Neural crest cell (in vitro differentiated cells): ENCODE measurements around the gene SDK1. TPM values are rescaled to one million over a fixed set of nuclear protein-coding genes. Genes with fewer than 3 reads are reported as not detected.

Source experiments
- DNase-seq: peaks from one replicate; pipeline ENCODE4 v3.0.0; 2021; ENCODE audit warnings: low read depth, mixed read lengths, low spot score
- H3K27ac Mint-ChIP-seq: one replicate; pipeline ENCODE4 v1.8.0; 2021; ENCODE audit warnings: mild to moderate bottlenecking, mixed read lengths; ENCODE audit not compliant: unreplicated experiment
- H3K27me3 Mint-ChIP-seq: 2 replicates; pipeline ENCODE4 v1.8.0; 2021; ENCODE audit warnings: low read depth, mild to moderate bottlenecking, mixed read lengths
- H3K36me3 Mint-ChIP-seq: 2 replicates; pipeline ENCODE4 v1.8.0; 2021; ENCODE audit warnings: low read depth, mild to moderate bottlenecking, mixed read lengths
- H3K4me1 Mint-ChIP-seq: 2 replicates; pipeline ENCODE4 v1.8.0; 2021; ENCODE audit warnings: mixed read lengths
- H3K4me3 Mint-ChIP-seq: one replicate; pipeline ENCODE4 v1.8.0; 2021; ENCODE audit warnings: mild to moderate bottlenecking, mixed read lengths
- H3K9me3 Mint-ChIP-seq: 2 replicates; pipeline ENCODE4 v1.8.0; 2021; ENCODE audit warnings: mixed read lengths
- CTCF ChIP-seq: fragments of 200-600 bp; sonication (generic); conservative IDR thresholded peaks from 2 replicates; pipeline ENCODE4 v1.5.0; 2021; ENCODE audit warnings: antibody characterized with exemption, mild to moderate bottlenecking
- total RNA-seq: library from RNA; stranded (reverse); gene quantifications from 2 replicates; pipeline ENCODE4 v1.2.1, GENCODE V29; 2021

Gene SDK1
- total RNA-seq, 1 donor from 2014 or later, result 11.6 TPM

DNA sequence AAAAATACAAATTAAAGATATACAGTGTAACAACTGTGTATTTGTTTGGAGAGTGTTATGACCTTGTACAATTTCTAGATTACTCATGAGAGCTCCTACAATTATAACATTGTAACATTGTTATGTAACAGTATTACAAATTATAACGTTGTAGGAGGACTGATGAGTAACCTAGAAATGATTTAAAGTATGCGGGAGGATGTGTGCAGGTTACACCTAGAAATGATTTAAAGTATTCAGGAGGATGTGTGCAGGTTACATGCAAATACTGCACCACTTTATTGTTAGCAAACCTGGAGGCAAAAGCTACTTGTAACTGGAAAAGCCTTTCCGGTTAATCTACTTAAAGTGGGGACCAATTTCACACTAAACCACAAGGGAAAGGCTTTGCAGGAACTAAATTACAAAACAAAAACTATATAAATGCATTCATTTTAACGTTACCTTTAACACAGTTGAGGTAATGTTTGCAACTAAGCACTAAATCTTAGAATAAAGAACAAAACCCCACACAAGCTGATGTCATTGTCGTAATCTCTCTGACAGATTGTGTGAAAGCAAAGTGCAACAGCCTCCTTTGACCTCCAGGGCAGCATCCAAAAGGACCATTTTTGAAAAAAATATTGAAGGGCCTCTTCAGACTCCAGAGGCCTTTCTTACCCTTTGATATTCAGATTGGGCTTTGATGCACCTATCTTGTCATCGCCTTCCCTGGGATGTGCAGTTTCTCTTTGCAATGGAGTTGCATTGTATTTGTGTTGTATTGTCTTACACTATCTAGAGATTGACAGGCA lies 858.9 kb downstream of the SDK1 start:
- no peaks in the 10 kb centered on the region for H3K27me3 Mint-ChIP-seq
- no peak for TF ChIP-seq CTCF
- H3K4me1 Mint-ChIP-seq, result peaks cover 32% of the 10 kb centered on the region
- no peak overlapping the region for H3K4me3 Mint-ChIP-seq
- peaks cover 3% of the 10 kb centered on the region for H3K36me3 Mint-ChIP-seq
- no peak for DNase-seq
- no peak overlapping the region for H3K27ac Mint-ChIP-seq
- no peaks in the 10 kb centered on the region for H3K9me3 Mint-ChIP-seq

- Mint-ChIP-seq H3K9me3 (no peaks in the 10 kb centered on the region), H3K4me1 (peaks cover 25% of the 10 kb centered on the region), H3K27ac (peak overlapping the region; percentile 95), H3K36me3 (peaks cover 3% of the 10 kb centered on the region), H3K27me3 (no peaks in the 10 kb centered on the region), H3K4me3 (no peak overlapping the region)
- DNase-seq, result no peak
- TF ChIP-seq CTCF, result no peak
These were observed 862.0 kb downstream of the SDK1 start for GRCh38 chr7:4162884-4163564.

DNA sequence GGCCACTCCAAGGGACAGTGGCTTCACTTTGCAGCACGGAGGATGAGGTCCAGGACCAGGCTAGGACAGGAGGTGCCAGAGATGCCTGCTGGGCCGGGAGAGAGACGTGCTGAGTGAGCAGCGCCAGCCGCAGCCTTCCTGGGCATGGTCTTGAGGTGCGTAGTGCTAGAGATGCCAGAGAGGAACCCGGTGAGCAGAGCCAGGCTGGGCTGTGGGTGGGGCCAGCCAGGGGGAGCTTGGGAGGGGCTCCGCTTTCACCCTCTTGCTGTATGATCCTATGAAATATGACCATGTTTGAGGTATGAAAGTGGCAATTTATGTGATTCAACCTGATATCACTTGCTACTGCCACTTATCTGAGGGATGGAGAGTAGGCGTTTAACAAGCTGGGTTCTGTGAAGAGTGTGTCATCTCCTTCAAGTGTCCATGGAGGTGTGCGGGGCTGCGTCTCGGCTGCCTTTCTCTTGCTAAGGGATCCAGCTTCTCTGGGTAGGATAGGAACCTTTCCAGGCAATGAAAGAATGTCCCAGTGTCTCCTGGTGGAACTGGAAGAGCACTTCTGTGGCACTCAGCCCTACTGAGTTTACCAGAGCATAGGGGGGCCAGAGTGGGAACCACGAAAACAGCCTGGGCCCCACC lies 862.6 kb downstream of the SDK1 start:
- Mint-ChIP-seq H3K4me1 (peaks cover 29% of the 10 kb centered on the region), H3K27me3 (no peaks in the 10 kb centered on the region), H3K9me3 (no peaks in the 10 kb centered on the region), H3K27ac (no peak overlapping the region), H3K36me3 (peaks cover 3% of the 10 kb centered on the region), H3K4me3 (no peak overlapping the region)
- no peak for TF ChIP-seq CTCF
- DNase-seq, result no peak

DNA sequence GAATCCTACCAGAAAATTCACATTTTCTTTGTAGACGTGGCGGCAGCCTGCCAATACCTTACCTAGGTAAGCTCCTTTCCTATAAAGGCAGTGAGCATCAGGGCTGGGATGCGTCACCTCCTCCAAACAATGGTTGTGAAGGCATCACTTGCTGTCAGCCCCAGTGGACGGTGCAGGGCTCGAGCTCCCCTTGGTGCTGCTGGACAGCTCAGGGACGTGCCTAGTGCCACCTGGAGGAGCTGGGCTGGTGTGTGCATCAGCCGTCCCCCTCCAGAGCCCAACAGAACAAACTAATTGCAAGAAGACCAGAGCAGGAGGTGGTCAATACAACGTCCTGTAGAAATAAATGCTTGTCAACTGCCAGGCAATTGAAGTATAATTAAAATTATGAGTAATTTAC lies 863.5 kb downstream of the SDK1 start:
- peaks cover 21% of the 10 kb centered on the region for H3K4me1 Mint-ChIP-seq

More for the DNA sequence above, 863.5 kb downstream of the SDK1 start:
- Mint-ChIP-seq H3K4me3 (no peak overlapping the region), H3K36me3 (peaks cover 3% of the 10 kb centered on the region), H3K27me3 (no peaks in the 10 kb centered on the region), H3K9me3 (no peaks in the 10 kb centered on the region), H3K27ac (no peak overlapping the region)
- peak; percentile 16 for TF ChIP-seq CTCF
- no peak for DNase-seq
